HFFc6 (cell line): ENCODE results near the gene TERT. TPM values are rescaled to one million over a fixed set of nuclear protein-coding genes. Genes with fewer than 3 reads are reported as not detected.

Experiments used
- DNase-seq: peaks from one replicate; pipeline ENCODE4 v3.0.0-alpha.2; 2018
- H3K27ac Mint-ChIP-seq: 2 replicates; pipeline ENCODE4 v1.8.0; 2020; ENCODE audit warnings: mild to moderate bottlenecking, mixed read lengths
- H3K27me3 Mint-ChIP-seq: 2 replicates; pipeline ENCODE4 v1.8.0; 2021; ENCODE audit warnings: mild to moderate bottlenecking, moderate library complexity, mixed read lengths; ENCODE audit not compliant: insufficient read depth
- H3K36me3 Mint-ChIP-seq: 2 replicates; pipeline ENCODE4 v1.8.0; 2021; ENCODE audit warnings: low read depth, mixed read lengths
- H3K4me1 Mint-ChIP-seq: 2 replicates; pipeline ENCODE4 v1.8.0; 2020; ENCODE audit warnings: low read depth, mixed read lengths
- H3K4me3 Mint-ChIP-seq: 2 replicates; pipeline ENCODE4 v1.8.0; 2020; ENCODE audit warnings: mild to moderate bottlenecking, moderate library complexity, mixed read lengths
- H3K9me3 Mint-ChIP-seq: 2 replicates; pipeline ENCODE4 v1.8.0; 2020; ENCODE audit warnings: mild to moderate bottlenecking, mixed read lengths
- CTCF ChIP-seq: fragments of 200-600 bp; sonication (generic); IDR thresholded peaks from 2 replicates; pipeline ENCODE4 v1.5.0; 2021; ENCODE audit warnings: antibody characterized with exemption, mild to moderate bottlenecking
- total RNA-seq, 6 experiments: library from RNA; stranded (reverse); fragmentation: NEBNext Ultra II Directional; extraction: Animal tissue kit (Norgen Biotek cat#: 25700); gene quantifications; 2 replicates in 1 of 6; 3 replicates in 5 of 6; pipeline ENCODE4 v1.2.3, GENCODE V29; 2021

Gene TERT
- total RNA-seq, 6 experiments from 2014 or later, result 2,350 to 4,507 (median 3,883) TPM

GRCh38 chr5:1311439-1312055 lies 16.7 kb upstream of the TERT start:
- no peak for DNase-seq
- Mint-ChIP-seq H3K27ac (no peak overlapping the region), H3K27me3 (peaks cover 19% of the 10 kb centered on the region), H3K36me3 (peaks cover 6% of the 10 kb centered on the region; the same call in 1 of the 2 replicates), H3K4me3 (no peak overlapping the region), H3K4me1 (peaks cover 6% of the 10 kb centered on the region), H3K9me3 (peaks cover 17% of the 10 kb centered on the region)
- TF ChIP-seq CTCF, result no peak

- Mint-ChIP-seq H3K4me1 (peaks cover 6% of the 10 kb centered on the region), H3K36me3 (peaks cover 5% of the 10 kb centered on the region; the same call in 1 of the 2 replicates), H3K4me3 (no peak overlapping the region), H3K27ac (no peak overlapping the region), H3K9me3 (peaks cover 17% of the 10 kb centered on the region), H3K27me3 (peaks cover 17% of the 10 kb centered on the region)
- no peak for TF ChIP-seq CTCF
- DNase-seq, result no peak
These were observed 15.2 kb upstream of the TERT start for GRCh38 chr5:1310118-1310517.

- peaks cover 17% of the 10 kb centered on the region for H3K27me3 Mint-ChIP-seq
- no peak overlapping the region for H3K4me3 Mint-ChIP-seq
These were observed 9.2 kb upstream of the TERT start for GRCh38 chr5:1304033-1304432.

GRCh38 chr5:1302258-1302657 lies 7.4 kb upstream of the TERT start:
- H3K27me3 Mint-ChIP-seq, result peaks cover 20% of the 10 kb centered on the region
- H3K4me3 Mint-ChIP-seq, result no peak overlapping the region
- no peak for TF ChIP-seq CTCF
- H3K4me1 Mint-ChIP-seq, result no peaks in the 10 kb centered on the region
- DNase-seq, result no peak
- H3K27ac Mint-ChIP-seq, result no peak overlapping the region
- H3K36me3 Mint-ChIP-seq, result no peaks in the 10 kb centered on the region
- H3K9me3 Mint-ChIP-seq, result no peaks in the 10 kb centered on the region

More at GRCh38 chr5:1304033-1304432, 9.2 kb upstream of the TERT start:
- H3K9me3 Mint-ChIP-seq, result no peaks in the 10 kb centered on the region
- no peaks in the 10 kb centered on the region for H3K4me1 Mint-ChIP-seq
- no peak for DNase-seq
- H3K27ac Mint-ChIP-seq, result no peak overlapping the region
- H3K36me3 Mint-ChIP-seq, result no peaks in the 10 kb centered on the region
- TF ChIP-seq CTCF, result no peak

- Mint-ChIP-seq H3K36me3 (no peaks in the 10 kb centered on the region), H3K27ac (no peak overlapping the region), H3K4me3 (no peak overlapping the region), H3K9me3 (no peaks in the 10 kb centered on the region), H3K4me1 (no peaks in the 10 kb centered on the region), H3K27me3 (peaks cover 22% of the 10 kb centered on the region)
- no peak for DNase-seq
- no peak for TF ChIP-seq CTCF
These were observed 5.8 kb upstream of the TERT start for GRCh38 chr5:1300581-1301083.
